Measurements from ENCODE around the gene MVB12B.
"Not testable (repeated sequence)": the region's sequence is repeated elsewhere in the genome, so short reads cannot be mapped to it uniquely, and the experiment has no call there.

Gene MVB12B

GRCh38 chr9:126326228-126327005 is at the start of gene MVB12B:
Gene MVB12B, plus strand, starts transcription at chr9:126326829. Its CDS starts 101 bp downstream, at chr9:126326930.
- DNase-seq (ENCODE audit: low read depth), result peak; percentile 36

GRCh38 chr9:126283799-126284465 is 42.7 kb upstream of the MVB12B start:
- no peak for DNase-seq (ENCODE audit: low read depth)

- not testable (repeated sequence) for DNase-seq (ENCODE audit: low read depth)
These were observed 41.0 kb upstream of the MVB12B start for GRCh38 chr9:126285652-126286051.

GRCh38 chr9:126287166-126287866 is 39.3 kb upstream of the MVB12B start:
- DNase-seq (ENCODE audit: low read depth), result no peak

GRCh38 chr9:126290871-126291270 is 35.8 kb upstream of the MVB12B start:
- DNase-seq (ENCODE audit: low read depth), result no peak

- no peak for DNase-seq (ENCODE audit: low read depth)
These were observed 34.7 kb upstream of the MVB12B start for GRCh38 chr9:126291925-126292324.

- no peak for DNase-seq (ENCODE audit: low read depth)
These were observed 33.7 kb upstream of the MVB12B start for GRCh38 chr9:126292736-126293521.

- DNase-seq (ENCODE audit: low read depth), result no peak
These were observed 33.1 kb upstream of the MVB12B start for GRCh38 chr9:126293522-126293889.

- DNase-seq (ENCODE audit: low read depth), result no peak
These were observed 32.1 kb upstream of the MVB12B start for GRCh38 chr9:126294331-126295081.

GRCh38 chr9:126295082-126295477 is 31.5 kb upstream of the MVB12B start:
- no peak for DNase-seq (ENCODE audit: low read depth)

- no peak for DNase-seq (ENCODE audit: low read depth)
These were observed 31.1 kb upstream of the MVB12B start for GRCh38 chr9:126295516-126295915.

GRCh38 chr9:126295936-126296600 is 30.6 kb upstream of the MVB12B start:
- no peak for DNase-seq (ENCODE audit: low read depth)

- no peak for DNase-seq (ENCODE audit: low read depth)
These were observed 29.9 kb upstream of the MVB12B start for GRCh38 chr9:126296687-126297086.

GRCh38 chr9:126297661-126298060 is 29.0 kb upstream of the MVB12B start:
- no peak for DNase-seq (ENCODE audit: low read depth)

- DNase-seq (ENCODE audit: low read depth), result no peak
These were observed 28.4 kb upstream of the MVB12B start for GRCh38 chr9:126298063-126298801.

- DNase-seq (ENCODE audit: low read depth), result no peak
These were observed 26.8 kb upstream of the MVB12B start for GRCh38 chr9:126299706-126300276.

GRCh38 chr9:126301196-126301595 is 25.4 kb upstream of the MVB12B start:
- DNase-seq (ENCODE audit: low read depth), result no peak

GRCh38 chr9:126301985-126302603 is 24.5 kb upstream of the MVB12B start:
- no peak for DNase-seq (ENCODE audit: low read depth)

GRCh38 chr9:126302730-126303129 is 23.9 kb upstream of the MVB12B start:
- no peak for DNase-seq (ENCODE audit: low read depth)

Measured in stimulated activated CD8-positive, alpha-beta memory T cell treated with anti-CD3 and anti-CD28 coated beads, Interleukin-12 subunit alpha, Interleukin-12 subunit beta, amount 100 ng/mL, for 4 hours (primary cell).